HG02798 (cell line): Measurements from ENCODE around the gene OSBP.

Experiments
- ATAC-seq: cut with Tn5 transposase; IDR thresholded peaks from one replicate; pipeline ENCODE4 v1.9.1; 2021; ENCODE audit warnings: mild to moderate bottlenecking; ENCODE audit not compliant: unreplicated experiment, poor library complexity

The OSBP gene

DNA sequence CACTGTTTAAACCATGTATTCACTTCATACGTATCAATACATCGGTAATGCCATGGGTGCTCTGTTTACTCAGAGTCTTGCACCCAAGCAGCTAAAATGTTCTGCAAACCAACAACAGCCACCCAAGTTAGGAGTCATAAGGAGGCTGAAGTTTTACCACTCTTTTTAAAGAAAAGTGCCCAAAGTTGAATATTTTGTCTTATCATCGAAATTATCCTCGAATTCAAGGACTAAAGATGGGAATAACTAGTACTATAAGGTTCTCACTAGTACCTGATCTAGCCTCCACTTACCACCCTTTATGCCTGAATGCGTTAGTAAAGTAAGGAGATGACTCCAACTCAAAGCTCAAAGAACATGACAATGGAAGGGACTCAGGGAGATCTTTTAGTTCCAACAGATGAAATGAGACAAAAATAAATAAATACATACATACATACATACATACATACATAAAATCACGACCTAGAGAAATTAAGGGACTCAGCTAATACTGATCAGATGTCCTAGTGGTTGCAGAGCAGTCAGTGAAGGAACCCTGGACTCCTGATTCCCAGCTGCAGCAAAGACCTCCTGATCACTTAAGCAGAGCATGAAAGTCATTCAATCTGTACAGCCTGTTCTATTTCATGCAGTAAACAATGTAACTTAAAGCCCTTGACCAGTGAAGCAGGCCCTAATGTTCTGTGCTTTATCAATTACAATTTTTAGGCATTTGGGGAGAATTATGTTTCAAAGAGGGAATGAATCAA is 7.7 kb downstream of the OSBP start:
- ATAC-seq = no peak

DNA sequence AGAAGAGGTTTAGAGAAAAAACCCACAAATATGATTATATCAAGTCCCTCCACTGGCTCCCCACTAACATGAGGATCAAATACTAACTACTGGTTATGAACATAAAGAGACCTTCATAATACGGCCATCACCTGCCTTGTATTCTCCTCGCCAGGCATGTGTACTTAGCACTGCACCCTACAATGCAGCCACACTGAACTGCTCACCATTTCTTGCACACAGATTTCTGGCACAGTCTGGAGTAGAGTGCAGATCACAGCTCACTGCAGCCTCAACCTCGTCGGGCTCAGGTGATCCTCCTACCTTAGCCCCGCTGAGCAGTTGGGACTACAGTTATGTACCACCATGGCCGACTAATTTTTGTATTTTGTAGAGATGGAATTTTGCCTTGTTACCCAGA is 13.1 kb downstream of the OSBP start:
- ATAC-seq = no peak

DNA sequence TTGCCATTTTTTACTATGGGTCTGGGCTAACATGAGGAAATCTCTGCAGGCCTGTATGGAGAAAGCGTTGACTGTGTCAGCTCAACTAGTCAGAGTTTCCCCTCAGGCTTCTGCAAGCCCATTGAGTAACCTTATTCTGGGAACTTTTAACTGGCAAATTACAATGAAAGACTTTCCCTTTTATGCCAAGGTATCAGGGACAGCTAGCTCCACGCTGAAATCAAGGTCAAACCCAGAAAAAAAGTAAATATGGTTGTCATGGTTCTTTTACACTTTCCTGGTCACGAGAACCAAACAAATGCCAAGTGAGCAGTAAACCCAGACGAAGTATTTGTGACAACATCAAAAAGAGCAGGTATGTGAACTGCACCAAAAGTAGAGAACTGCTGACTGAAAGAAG is 13.8 kb downstream of the OSBP start:
- ATAC-seq = no peak

DNA sequence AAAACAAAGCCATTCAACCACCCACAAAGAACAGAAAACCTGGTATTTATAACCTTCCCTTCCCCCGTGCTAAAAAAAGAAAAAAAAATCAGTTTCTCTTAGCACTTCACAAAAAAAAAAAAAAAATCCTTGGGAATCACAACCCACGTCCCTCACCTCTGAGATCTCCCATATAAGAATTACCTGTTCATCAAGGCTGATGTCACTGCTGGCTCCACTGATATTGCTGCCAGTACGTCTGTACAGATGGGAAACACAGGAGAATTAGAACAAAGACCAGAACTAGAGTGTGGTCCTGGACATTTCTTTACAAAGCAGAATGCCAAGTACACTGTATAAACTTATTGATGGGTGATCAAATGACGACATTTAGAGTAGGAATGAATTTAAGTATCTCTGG is 14.9 kb downstream of the OSBP start:
- no peak for ATAC-seq

DNA sequence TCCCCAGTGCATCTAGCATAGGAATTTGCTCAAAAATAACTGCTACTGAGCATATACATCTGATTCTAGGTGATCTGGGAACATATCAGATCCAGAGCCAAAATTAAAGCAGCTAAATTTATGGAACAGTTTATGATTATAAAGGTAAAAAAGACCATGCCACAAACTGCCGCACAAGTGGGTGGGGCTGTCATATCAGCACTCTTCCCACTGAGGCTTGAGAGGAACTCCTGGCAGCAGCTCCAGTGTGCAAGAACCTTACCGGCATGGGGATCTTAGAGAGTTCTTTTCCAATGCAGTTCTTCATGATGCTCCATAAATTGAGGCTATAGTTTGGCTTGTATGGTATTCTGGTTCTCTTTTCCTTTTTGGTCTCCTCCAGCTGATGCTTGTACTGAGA is 15.3 kb downstream of the OSBP start:
- ATAC-seq = no peak

DNA sequence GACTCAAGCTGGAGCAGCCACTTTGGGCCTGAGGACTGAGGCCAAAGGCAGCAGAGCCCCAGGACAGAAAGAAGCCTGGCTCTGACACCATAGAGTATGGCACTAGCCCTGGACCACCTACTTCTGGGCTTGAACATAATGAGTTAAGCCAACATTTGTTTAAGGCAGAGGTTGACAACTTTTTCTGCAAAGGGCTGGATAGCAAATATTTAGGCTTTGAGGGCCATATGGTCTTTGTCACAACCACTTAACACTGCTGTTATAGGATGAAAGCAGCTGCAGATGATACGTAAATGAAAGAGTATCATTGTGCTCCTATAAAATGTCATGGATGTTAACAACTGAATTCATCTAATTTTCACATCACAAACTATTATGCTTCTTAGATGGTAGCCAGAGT is 16.6 kb downstream of the OSBP start:
- no peak for ATAC-seq

DNA sequence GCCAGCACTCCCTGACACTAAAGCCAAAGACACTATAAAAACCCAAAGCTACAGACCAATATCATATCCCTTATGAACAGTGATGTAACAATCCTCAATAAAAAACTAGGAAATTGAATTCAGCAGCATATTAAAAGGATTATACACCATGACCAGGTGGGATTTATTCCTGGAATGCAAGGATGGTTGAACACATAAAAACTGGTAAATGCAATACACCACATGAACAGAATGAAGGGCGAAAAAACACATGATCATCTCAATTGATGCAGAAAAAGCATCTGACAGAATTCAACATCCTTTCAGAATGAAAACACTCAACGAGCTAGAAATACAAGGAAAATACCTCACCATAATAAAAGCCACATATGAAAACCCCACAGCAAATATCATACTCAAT is 31.3 kb downstream of the OSBP start:
- ATAC-seq = no peak

DNA sequence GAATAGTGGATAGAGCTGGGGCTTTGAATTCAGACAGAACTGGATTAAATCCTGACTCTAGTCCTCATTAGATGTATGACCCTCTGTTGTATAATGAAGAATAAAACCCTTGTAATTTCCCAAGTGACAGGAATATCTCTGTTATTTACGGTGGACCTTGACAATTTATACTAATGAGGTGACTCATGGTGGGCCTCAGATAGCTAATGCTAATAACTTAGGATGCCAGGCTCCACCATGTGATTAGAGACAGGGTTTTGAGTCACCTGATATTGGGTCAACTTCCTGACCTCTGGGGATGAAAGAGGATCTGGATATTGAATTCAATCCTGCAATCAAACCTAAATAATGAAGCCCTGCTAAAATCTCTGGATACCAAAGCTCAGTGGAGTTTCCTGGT is 33.6 kb downstream of the OSBP start:
- no peak for ATAC-seq

DNA sequence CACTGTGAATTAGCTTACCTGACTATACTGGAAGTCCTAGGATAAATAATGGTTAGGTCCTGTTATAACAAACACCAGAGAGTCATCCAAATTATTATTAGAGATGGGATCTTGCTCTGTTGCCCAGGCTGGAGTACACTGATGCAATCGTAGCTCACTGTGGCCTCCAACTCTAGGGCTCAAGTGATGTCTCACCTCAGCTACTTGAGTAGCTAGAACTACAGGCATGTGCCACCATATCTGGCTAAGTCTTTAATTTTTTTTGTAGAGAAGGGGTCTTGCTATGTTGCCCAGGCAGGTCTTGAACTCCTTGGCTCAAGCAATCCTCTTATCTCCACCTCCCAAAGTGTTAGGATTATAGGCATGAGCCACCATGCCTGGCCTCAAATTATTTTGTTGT is 37.2 kb downstream of the OSBP start:
- no peak for ATAC-seq

DNA sequence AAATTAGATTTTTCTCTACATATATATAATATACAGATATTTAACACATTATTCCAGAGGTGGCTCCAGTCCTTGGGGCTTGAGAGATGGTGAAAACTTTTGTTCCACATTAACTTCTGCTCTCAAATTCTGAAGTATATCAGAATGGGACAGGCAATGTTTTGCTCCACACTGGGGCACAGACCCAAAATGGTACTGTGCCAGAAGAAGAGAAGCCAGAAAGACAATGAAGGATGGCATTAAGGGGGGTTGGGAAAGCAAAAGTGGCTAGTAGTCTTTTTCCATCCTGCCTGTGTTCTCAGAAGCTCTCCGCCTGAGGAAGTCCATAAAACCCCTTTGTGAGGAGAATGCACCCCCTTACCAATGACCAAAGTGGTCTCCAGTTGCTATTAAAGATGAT is 40.1 kb downstream of the OSBP start:
- ATAC-seq = no peak

DNA sequence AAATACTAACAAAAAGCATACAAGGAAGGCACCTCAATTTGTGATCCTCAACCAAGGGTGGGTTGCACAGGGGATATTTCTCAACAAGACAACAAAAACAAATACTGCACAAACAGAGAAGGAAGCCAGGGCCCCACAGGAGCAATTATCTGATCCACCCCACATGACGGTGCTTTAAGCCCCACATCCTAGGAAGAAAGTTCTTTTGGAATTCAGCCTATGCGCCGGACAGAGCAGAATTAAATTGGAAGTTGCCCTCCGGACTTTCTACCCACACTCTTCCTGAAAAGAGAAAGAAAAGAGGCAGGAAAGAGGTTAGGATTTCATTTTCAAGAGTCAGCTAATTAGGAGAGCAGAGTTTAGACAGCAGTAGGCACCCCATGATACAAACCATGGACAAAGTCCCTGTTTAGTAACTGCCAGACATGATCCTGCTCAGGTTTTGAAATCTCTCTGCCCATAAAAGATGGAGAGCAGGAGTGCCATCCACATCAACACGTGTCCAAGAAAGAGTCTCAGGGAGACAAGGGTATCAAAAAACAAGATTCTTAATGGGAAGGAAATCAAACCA is 40.6 kb downstream of the OSBP start:
- ATAC-seq = no peak

DNA sequence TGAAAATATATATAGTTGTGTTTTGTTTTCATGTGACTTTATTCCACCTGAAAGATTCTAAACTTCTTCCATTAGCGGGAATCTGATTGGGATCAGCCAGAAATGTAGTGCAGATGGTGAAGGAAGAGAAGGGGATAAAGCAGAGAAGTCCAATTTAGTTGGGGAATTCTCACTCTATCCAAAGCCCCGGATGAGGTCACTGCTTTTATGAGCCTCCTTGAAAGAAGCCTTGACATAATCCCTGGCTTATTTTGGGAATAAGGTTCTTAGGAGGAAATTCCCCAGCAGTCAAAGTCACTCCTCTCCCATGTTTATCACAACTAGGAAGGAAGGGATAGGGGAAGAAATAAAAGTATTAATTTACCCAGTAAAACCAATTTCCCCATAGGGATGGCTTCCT is 41.1 kb downstream of the OSBP start:
- ATAC-seq = no peak

DNA sequence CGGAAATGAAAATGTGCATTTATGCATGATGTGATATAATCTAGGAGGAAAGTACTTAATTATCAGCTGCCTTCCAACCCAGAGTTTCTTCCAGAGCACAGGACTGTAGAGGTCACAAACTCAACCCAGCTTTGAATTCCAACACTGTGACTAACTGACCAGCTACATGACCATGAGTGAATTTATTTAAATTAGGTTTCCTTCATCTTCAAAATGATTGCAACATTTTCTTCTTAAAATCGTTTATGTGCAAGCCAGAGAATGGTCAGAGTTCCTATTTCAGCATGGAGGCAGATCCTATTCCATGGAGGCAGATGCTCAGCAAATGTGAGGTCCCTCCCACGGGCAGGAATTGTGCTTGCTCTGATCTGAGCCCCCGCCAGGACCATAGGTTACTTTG is 42.4 kb downstream of the OSBP start:
- ATAC-seq = no peak

DNA sequence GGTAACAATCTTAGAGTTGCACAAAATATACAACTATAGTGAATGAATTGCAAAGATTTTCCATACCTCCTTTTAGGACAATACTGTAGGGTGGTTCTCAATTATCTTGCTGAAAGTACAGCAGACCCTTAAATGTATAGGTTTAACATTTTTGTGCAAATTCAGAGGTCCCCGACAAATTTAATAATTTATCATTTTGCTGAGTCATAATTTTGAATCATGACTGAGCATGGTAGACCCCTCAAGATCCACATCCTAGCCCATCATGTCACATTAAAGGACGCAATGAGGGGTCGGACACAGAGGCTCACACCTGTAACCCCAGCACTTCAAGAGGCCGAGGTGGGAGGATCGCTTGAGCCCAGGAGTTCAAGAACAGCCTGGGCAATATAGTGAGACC is 43.5 kb downstream of the OSBP start:
- ATAC-seq = no peak

DNA sequence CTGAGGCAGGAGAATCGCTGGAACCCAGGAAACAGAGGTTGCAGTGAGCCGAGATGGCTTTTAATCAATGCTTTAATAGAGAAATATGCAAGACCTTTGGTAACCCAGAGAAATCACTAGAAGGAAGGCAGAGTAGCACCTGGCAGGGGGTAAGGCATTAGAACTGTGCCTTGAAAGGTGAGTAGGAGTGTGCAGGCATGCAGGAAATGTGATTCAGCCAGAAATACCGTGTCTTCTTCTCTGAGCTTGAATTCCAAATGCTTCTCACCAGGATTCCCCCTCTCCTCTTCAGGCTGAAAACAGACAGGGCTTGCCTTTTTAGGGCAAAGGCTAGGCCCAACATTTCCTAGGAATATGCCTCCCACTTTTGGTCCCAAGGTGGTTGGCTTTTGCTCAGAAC is 53.3 kb downstream of the OSBP start:
- no peak for ATAC-seq

DNA sequence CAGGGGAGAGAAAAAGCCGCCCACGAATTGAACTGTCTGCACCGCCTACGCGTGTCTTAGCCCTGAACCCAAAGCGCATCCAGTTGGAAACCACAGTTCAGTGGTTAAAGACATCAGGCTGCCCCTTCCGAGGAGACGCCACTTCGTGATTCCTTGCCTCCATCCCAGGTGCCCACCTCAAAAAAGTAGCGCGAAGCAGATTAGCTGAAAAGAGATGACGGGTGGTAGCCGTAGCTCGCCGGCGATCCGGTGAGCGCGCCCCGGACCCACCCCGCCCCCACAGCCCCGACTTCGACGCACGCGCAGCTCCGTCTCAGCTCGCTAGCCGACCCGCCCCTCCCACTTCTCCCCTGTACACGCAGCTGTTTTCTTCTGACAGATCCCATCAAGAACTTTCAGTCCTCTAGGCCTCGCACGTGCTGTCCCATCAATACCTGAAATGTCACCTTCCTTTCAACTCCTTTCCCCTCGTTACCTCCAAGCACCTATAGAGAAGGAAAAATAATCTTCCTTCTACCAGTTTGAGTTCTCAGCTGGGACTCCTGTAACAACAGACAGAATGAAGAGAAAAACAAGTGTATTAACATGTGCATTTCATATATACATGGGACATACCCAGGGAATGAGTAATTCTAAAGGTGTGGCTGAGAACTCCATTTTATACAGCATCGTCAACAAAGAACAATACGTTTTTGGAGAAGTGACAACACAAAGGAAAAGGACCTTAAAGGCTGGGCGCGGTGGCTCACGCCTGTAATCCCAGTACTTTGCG is 54.7 kb downstream of the OSBP start:
- ATAC-seq = peak; percentile 50

DNA sequence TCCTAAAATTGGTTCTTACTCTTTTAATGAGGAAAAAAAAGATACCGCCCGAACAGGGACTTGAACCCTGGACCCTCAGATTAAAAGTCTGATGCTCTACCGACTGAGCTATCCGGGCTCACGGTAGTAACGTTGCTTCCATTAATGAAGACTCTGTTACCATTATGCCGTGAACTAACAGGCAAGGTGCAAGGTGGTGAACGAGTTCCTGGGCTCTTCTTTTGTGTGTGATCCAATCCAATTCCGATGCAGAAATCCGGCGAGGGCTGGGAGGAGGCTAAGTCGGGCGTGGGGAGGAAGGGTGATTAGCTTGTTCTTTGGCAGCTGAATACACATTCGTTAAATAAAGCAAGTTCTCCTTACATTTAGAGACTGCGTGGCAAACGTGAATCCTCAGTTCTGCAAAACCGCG is 55.3 kb downstream of the OSBP start:
- ATAC-seq = peak; percentile 31

DNA sequence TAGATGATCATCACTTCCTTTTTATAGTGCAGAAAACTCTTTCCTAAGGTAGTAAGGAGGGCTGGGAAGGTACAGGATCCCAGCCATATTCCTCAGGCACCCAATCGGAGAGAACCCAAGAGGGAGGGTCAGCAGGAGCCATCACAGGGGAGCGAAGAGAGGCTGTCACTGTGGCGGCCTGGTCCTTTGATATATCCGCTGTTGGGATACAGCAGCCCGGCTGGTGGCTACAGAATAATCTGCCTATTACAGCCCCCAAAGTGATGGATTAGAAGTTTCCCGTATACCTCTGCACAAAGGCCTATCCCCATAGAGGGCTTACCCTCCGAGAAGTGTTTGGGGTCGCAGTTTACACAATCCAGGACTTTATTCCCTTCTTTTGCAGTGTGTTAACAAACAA is 55.7 kb downstream of the OSBP start:
- ATAC-seq = no peak

DNA sequence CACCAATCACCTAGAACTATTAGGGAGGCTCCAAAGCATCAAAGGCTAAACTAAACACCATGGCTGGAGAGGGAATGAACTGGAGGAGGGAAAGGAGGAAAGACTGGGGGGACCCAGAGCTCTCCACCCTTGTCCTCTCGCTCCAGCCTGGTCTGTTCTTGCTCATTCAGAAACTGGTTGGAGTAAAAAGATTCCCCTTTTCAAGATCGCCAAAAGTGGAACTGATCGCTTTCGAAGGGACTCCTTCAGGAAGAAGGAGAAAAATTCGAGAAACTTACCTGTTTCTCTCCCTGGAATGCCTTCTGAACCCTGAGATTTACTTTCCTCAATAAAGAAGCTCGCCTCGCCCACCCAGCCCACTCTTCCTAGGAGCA is 57.3 kb downstream of the OSBP start:
- ATAC-seq = no peak

DNA sequence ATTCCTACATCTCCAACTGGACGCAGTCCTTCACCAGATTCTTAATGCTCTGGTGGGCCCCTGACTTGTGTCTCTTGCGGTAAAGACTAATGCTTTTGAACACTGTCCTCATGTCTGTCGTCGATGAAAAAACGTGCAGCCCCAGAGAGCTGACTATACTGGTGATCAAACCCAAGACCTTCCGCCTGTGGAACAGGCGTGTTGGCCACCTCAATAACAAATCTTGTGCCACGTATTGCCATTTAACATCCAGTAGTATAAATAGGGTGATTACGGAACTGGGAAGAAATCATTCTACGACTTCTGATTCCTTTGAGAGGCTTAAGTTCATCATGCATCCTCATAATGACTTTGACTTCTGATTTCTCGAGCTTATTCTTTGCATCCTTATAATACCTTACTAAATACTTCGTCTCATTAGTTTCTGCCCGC is 58.6 kb downstream of the OSBP start:
- ATAC-seq = peak; percentile 11

DNA sequence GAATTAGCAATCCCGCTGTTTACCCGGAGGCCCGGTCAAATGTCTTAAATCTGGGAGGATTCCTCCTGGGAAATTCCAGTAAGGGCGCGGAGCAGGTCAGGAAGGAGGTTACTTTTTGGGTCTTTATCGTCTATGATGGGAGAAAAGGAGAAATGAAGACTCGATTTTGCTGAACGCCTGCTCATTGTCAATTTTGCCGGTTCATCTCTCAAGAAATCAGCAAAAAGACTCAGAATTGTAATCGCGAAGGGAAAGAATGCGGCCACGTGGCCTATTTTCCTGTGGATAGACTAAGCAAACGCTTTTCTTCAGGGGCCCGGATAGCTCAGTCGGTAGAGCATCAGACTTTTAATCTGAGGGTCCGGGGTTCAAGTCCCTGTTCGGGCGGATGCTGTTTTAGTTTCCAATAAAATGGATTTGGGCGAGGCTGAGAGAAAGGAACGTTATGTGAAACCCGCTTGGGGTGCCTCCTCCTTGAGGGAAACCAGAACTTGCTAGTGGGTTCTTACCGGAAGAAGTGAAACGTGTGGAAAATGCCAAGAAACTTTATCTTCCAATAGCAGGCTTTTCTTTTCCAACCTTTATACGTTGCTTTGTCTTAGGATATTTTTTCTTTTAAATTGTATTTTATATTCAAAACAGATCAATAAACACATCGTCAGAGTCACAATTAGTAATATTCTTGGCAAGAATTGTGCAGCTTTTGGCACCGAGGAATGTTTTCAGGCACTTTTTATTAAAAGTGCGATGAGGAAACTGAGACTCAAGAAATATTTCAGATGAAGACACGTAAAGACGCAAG is 59.3 kb downstream of the OSBP start:
- no peak for ATAC-seq
